OCI-LY7 (cell line): ENCODE results near the gene NOVA1.

Experiments
- CTCF ChIP-seq: fragments of 200-600 bp; sonication (generic); conservative IDR thresholded peaks from 2 replicates; pipeline ENCODE4 v1.5.1; 2014; ENCODE audit warnings: mild to moderate bottlenecking, antibody characterized with exemption, low read length, moderate library complexity, mixed read lengths
- EZH2phosphoT487 ChIP-seq: fragments of 200-600 bp; sonication (generic); IDR thresholded peaks from 2 replicates; pipeline ENCODE4 v1.6.1; 2018; ENCODE audit warnings: low read depth, borderline replicate concordance, mild to moderate bottlenecking, mixed run types, antibody characterized with exemption, low read length, moderate library complexity, mixed read lengths

- TF ChIP-seq CTCF: no peak
- TF ChIP-seq EZH2phosphoT487: no peak
Measured at GRCh38 chr14:26528415-26529182, 69.2 kb downstream of the NOVA1 start.
